ENCODE measurements around the gene MKLN1.
"Not testable (repeated sequence)": the region's sequence is repeated elsewhere in the genome, so short reads cannot be mapped to it uniquely, and the experiment has no call there.

MKLN1 gene

DNA sequence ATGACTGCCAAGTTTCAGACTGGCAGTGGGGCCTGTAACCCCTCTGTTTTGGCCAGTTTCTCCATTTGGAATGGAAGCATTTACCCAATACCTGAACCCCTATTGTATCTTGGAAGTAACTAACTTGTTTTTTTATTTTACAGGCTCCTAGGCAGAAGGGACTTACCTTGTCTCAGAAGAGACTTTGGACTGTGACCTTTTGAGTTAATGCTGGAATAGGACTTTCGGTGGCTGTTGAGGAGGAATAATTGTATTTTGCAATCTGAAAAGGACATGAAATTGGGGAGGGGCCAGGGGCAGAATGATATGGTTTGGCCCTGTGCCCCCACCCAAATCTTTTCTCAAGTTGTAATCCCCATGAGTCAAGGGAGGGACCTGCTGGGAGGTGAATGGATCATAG, 20.0 kb upstream of the MKLN1 start:
- in situ Hi-C loops (cut with MboI; ENCODE audit: low sequenced_read_pairs), result no loop called here

DNA sequence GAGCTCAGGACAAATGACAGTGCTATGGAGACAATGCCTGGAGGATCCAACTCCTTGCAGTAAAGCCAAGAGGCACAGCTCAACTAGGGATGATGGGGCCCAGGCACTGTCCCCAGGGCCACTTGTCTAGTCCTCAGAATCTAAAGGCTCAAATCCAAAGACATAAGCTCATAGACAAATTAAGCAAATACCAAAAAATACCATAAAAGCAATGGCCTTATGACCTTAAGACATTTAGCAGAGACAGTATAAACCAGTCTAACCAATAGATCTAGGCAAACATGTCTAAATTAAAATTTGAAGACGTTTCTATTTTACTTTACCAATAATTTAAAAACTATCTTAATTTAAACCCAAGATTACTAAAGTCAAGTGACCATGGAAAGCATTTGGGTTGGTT, 14.8 kb upstream of the MKLN1 start:
- in situ Hi-C loops (cut with MboI; ENCODE audit: low sequenced_read_pairs), result no loop called here

DNA sequence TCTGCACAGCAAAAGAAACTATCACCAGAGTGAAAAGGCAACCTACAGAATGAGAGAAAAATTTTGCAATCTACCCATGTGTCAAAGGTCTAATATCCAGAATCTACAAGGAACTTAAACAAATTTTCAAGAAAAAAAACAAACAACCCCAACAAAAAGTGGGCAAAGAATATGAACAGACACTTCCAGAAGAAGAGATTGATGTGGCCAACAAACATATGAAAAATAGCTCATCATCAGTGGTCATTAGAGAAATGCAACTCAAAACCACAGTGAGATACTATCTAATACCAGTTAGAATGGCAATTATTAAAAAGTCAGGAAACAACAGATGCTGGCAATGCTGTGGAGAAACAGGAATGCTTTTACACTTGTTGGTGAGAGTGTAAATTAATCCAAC, 7.1 kb upstream of the MKLN1 start:
- in situ Hi-C loops (cut with MboI; ENCODE audit: low sequenced_read_pairs), result no loop called here

DNA sequence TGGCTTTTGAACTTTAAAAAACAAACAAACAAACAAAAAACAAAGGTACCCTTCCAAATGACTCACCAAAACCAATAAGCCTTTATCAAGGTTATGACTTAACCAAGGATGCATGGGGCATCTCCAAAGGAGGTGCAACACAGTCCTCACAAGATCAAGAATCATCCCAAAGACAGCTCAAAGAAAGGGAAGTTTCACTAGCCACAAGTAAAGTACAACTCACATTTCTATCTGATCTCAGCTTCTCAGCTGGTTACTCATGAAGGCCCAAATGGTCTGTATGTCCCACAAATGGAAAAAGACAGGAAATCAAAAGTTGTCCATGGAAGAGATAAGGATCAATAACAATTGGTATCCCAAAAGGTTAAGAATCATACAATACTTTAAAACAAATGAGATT, 6.0 kb upstream of the MKLN1 start:
- in situ Hi-C loops (cut with MboI; ENCODE audit: low sequenced_read_pairs), result no loop called here

DNA sequence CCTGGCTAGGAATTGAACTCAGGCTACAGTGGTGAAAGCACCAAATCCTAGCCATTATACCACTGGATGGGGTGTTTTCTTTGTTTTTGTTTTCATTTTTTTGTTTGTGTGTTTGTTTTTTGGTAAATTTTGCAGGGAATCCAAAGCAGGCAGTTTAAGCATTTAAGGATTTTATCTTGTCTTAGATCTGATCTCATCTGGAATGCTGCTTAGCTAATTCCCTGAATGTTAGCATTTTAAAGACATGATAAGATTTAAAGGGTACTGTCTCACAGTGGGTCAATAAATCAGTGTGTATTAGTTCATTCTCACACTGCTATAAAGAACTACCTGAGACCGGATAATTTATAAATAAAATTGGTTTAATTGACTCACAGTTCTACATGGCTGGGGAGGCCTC, 5.6 kb upstream of the MKLN1 start:
- in situ Hi-C loops (cut with MboI; ENCODE audit: low sequenced_read_pairs), result no loop called here

DNA sequence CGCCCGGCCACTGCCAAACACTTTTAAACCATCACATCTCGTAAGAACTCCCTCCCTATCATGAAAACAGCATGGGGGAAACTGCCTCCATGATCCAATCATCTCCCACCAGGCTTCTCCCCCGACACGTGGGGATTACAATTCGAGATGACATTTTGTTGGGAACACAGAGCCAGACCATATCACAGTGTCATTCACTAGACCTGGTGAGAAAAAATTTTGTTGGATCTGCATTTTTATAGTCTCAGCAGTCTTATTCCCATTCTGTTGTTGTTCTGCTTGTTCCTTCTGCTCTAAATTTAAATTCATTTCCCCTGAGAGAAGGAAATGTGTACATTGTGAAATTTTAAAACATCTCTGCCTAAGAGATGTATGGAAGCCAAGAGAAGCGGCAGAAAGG, 4.8 kb upstream of the MKLN1 start:
- in situ Hi-C loops (cut with MboI; ENCODE audit: low sequenced_read_pairs), result no loop called here

DNA sequence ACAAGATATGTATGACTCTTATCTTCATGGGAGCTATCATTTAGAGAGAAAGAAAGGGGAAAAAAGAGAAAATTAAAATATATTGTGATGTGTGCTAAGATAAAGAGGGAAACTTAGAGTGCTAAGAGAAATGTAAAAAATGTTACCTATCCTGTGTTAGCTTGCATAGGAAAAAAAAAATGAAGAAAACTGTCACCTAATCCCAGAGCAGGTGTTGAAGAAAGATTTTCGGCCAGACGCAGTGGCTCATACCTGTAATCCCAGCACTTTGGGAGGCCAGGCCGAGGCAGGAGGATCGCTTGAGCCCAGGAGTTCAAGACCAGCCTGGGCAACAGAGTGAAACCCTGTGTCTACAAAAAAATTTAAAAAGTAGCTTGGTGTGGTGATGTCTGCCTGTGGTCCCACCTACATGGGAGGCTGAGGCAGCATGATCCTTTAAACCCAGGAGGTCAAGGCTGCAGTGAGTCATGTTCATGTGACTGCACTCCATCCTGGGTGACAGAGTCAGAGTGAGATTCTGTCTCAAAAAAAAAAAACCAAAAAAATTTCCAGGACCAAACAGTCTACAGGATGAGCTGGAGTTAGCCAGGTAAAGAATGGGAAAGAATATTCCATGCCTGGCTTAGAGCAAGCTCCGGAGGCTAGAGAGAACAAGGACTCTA, 2.4 kb upstream of the MKLN1 start:
- in situ Hi-C loops (cut with MboI; ENCODE audit: low sequenced_read_pairs), result no loop called here

DNA sequence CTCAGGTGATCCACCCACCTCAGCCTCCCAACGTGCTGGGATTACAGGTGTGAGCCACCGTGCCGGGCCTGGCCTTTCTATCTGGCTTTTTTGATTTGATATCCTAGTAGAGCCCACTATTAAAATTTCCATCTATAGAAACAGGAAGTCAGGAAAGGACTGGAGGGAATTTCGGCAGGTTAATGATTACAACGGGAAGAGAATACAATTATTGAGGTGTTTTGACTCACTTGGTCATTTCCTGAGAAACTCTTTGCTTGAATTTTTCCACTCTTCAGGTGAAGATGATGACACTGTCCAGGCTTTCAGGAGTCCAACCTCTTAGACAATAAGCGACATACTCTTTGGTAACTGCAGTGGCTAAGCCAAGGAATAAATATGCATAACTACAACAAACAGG, 1.1 kb upstream of the MKLN1 start:
- in situ Hi-C loops (cut with MboI; ENCODE audit: low sequenced_read_pairs), result no loop called here

DNA sequence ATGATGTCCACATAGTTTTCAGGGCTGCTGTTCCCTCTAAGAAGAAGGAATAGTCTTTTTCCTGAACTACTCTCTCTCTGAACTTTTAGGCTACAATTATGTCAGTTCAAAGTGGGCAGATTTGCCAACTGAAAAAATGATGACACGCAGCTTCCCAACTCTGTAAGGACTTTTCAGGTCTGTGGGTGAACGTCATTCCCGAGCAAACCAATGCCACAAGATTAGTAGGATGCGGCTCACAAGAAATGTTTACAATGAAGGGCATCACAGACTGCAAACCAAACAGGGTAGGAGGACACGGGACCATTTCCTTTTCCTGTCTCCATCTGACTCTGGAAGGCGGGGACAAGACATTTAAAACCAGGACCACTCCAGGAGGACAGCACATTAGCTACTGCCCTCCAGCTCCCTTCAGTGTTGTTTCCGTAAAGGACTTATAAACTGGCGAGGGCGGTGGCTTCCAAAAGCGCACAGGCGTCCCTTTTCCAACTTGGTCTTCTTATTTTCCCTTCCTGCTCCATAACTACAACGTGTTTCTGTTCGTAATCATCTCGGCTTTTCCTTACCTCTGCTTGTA, 539 bp upstream of the MKLN1 start:
- in situ Hi-C loops (cut with MboI; ENCODE audit: low sequenced_read_pairs), result no loop called here

- in situ Hi-C loops (cut with MboI; ENCODE audit: low sequenced_read_pairs), result no loop called here
Measured at GRCh38 chr7:131328377-131329175, 900 bp downstream of the MKLN1 start.

DNA sequence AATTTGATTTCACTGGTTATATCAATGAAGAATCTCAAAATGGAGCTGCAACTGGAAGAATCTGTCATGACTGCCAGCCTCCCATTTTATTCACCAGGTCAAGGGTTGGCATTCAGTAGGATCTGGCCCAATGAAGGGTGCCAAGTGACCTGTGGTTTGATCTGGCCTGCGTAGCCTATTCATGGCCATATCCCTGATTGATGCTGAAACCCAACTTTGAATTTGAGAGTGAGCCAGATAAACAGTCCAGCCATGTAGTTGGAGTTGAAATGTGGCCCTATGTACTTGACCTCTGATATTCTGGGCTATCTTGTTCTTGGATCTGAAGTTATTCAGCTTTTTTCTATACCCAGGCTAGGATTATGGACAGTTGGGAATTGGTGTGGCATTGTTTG, 1.5 kb downstream of the MKLN1 start:
- in situ Hi-C loops (cut with MboI; ENCODE audit: low sequenced_read_pairs), result no loop called here

DNA sequence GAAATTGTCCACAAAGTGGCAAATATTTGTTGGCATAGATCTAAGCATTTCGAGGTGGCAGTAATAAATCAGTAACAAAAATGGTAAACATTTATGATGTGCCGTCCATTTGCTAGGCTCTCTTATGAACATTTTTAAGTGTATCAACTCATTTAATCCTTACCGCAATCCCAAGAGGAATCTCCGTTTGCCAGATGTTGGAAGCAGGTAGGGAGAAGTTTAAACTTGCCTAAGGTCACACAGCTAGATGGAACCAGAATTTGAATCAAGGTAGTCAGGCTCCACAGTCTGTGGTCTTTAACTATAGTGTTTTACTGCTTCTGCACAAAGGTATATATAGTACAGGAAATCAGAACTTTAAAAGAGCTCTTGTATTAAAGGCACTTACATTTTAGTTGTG, 2.6 kb downstream of the MKLN1 start:
- in situ Hi-C loops (cut with MboI; ENCODE audit: low sequenced_read_pairs), result no loop called here

GRCh38 chr7:131331806-131332205, 4.1 kb downstream of the MKLN1 start:
- in situ Hi-C loops (cut with MboI; ENCODE audit: low sequenced_read_pairs), result no loop called here

- in situ Hi-C loops (cut with MboI; ENCODE audit: low sequenced_read_pairs), result not testable (repeated sequence)
Measured at GRCh38 chr7:131332729-131333128, 5.1 kb downstream of the MKLN1 start.

DNA sequence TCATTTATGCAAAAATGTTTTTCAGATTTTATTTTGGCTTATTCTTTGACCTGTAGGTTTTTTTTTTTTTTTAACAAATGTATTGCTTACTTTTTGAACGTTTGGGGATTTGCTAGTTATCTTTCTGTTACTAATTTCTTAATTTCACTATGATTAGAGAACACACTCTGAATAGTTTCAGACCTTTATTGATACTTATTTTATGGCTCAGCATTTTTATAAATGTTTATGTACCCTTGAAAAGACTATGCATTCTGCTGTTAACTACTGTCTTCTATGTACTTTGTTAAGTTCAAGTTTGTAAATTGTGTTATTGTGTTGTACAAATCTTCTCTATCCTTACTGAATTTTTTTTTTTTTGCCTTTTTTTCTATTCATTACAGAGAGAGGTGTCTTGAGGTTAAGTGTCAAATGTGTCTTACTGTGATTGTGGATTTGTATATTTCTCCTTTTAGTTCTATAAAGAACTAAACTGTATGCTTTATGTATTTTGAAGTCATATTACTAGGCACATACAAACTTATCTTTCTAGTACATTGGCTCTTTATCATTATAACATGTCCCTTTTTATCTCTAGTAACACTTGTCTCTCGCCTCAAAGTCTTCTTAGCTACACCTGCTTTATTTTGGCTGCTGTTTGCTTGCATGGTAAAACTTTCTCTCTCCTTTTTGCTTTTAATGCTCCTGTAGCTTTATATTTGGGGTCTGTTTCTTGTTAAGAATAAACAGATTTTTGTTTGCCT, 8.1 kb downstream of the MKLN1 start:
- in situ Hi-C loops (cut with MboI; ENCODE audit: low sequenced_read_pairs), result no loop called here

GRCh38 chr7:131336956-131337355, 9.3 kb downstream of the MKLN1 start:
- in situ Hi-C loops (cut with MboI; ENCODE audit: low sequenced_read_pairs), result no loop called here

DNA sequence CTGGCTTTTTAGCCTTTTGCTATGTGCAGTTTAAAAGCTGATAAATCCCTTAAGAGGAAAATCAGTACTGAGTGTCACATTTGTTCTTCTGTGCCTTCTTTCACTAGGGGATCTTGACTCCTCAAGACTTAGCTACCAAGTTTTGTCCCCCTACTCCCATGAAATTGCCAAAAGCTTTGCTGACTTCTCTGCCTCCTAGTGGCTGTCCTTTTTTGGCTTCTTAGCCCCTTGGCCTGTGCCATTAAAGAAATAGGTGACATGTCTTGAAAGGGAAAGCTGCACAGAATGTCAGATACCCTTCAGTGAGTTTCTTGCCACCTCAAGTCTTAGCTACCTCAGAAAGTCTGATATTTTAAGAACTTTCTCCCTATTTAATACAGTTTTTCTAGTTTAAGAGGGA, 10.5 kb downstream of the MKLN1 start:
- in situ Hi-C loops (cut with MboI; ENCODE audit: low sequenced_read_pairs), result no loop called here

DNA sequence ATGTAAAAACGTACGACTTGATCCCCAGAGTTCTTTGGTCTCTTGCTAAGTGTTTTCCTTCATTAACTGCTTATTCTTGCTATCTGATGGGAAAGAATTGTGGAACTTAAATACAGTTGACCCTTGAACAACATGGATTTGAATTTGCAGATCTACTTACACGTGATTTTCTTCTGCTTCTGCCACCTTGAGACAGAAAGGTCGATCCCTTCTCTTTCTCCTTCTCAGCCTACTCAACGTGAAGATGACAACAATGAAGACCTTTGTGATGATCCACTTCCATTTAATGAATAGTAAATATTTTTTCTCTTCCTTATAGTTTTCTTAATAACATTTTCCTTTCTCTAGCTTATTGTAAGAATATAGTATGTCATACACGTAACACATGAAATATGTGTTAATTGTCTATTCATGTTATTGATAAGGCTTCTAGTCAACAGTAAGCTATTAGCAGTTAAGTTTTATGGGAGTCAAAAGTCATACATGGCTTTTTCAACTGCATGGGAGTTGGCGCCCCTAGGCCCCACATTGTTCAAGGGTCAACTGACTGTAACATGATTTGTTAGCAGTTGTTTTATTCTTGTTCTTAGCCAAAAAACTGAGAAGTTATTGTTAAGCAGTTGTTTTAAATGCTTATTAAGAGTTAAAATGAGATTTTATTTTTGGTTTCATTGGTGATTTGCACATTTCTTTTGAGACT, 11.2 kb downstream of the MKLN1 start:
- in situ Hi-C loops (cut with MboI; ENCODE audit: low sequenced_read_pairs), result no loop called here

DNA sequence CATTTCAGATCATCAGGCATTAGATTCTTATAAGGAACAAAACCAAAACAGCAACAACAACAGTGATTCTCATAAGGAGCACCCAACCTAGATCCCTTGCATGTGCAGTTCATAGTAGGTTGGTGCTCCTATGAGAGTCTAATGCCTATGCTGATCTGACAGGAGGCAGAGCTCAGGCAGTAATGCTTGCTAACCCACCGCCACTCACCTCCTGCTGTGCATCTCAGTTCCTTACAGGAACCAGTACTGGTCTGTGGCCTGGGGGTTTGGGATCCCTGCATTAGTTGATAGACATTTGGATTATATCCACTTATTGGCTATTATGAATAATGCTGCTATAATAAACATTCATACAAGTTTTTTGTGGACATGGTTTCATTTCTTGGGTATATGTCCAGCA, 14.0 kb downstream of the MKLN1 start:
- in situ Hi-C loops (cut with MboI; ENCODE audit: low sequenced_read_pairs), result no loop called here

- in situ Hi-C loops (cut with MboI; ENCODE audit: low sequenced_read_pairs), result no loop called here
Measured at GRCh38 chr7:131342864-131343442, 15.3 kb downstream of the MKLN1 start.

All from HL-60/S4 treated with phorbol 12-myristate 13-acetate at 8.2 ng/mL for 4 days and 3 days (cell line).